HepG2 (cell line): ENCODE measurements around the gene PLCB1. TPM values are rescaled to one million over a fixed set of nuclear protein-coding genes. Genes with fewer than 3 reads are reported as not detected.
A peak's percentile ranks its signal among the peaks of the same experiment; 100 is the strongest.

ENCODE experiments used
- ATAC-seq: fragments of 200-7000 bp; cut with Tn5 transposase; 3 replicates; pipeline ENCODE4 v1.9.1; 2020; ENCODE audit warnings: mild to moderate bottlenecking, moderate library complexity
- BruUV-seq: library from RNA; stranded (reverse); fragments of 400-500 nt; replicated peaks from 2 replicates; lab custom pipeline; 2021; lab: Mats Ljungman, UMichigan
- CTCF ChIA-PET: fragments of 300-600 bp; formaldehyde crosslinking; extraction: SDS; loops from one replicate; lab custom pipeline; 2021; ENCODE audit warnings: low total read pairs, inconsistent platforms, low intra/inter-chr PET ratio; lab: Yijun Ruan, JAX
- POLR2A ChIA-PET: fragments of 350-600 bp; sonication (Branson Sonifier 250); formaldehyde crosslinking; loops from one replicate; lab custom pipeline; 2020; ENCODE audit warnings: antibody characterized with exemption, inconsistent platforms; lab: Yijun Ruan, JAX
- DNase-seq: peaks from one replicate; pipeline ENCODE4 v3.0.0-alpha.2; 2015; ENCODE audit warnings: low spot score
- FAIRE-seq: peaks from 3 replicates; lab custom pipeline; 2011; peaks lifted over from hg19 to GRCh38; lab: Jason Lieb, UNC
- H2AFZ ChIP-seq: one replicate; pipeline ENCODE4 v1.6.1; 2011; ENCODE audit warnings: low read length, inconsistent platforms
- H3K27ac ChIP-seq: fragments of 300-600 bp; 3 replicates; pipeline ENCODE4 v1.8.0; 2011; ENCODE audit warnings: mixed run types, mild to moderate bottlenecking, mixed read lengths, low read length, inconsistent platforms; ENCODE audit not compliant: insufficient read depth; ENCODE audit errors: extremely low read length
- H3K27me3 ChIP-seq, 2 experiments: fragments of 200-600 bp in 1 of 2; 2 replicates in 1 of 2; 3 replicates in 1 of 2; pipeline versions ENCODE4 v1.6.0 to v1.8.0; 2011; ENCODE audit warnings: low read length in 2 of 2, mild to moderate bottlenecking in 2 of 2, moderate library complexity in 2 of 2, inconsistent platforms in 1 of 2; ENCODE audit not compliant: insufficient read depth in 2 of 2, control insufficient read depth in 1 of 2
- H3K36me3 ChIP-seq, 2 experiments: fragments of 200-600 bp in 1 of 2; replicated peaks in 1 of 2; 2 replicates in 1 of 2; 3 replicates in 1 of 2; pipeline versions ENCODE4 v1.5.1 to v1.8.0; 2011; ENCODE audit warnings: low read length in 2 of 2, inconsistent platforms in 1 of 2; ENCODE audit not compliant: insufficient read depth in 2 of 2, control insufficient read depth in 1 of 2
- H3K4me1 ChIP-seq: 2 replicates; pipeline ENCODE4 v1.5.1; 2012; ENCODE audit warnings: low read length, inconsistent platforms; ENCODE audit not compliant: insufficient read depth
- H3K4me2 ChIP-seq: 2 replicates; pipeline ENCODE4 v1.6.0; 2011; ENCODE audit warnings: low read depth, low read length, inconsistent platforms
- H3K4me3 ChIP-seq, 3 experiments: fragments of 200-600 bp in 1 of 3; sonication (generic), shearing (Covaris generic) in 1 of 3; replicated peaks in 1 of 3; 2 replicates each; pipeline ENCODE4 v1.5.1; 2011 to 2016; ENCODE audit warnings: low read length in 3 of 3, inconsistent platforms in 2 of 3, low read depth in 2 of 3, mild to moderate bottlenecking in 2 of 3, control low read depth in 1 of 3, mixed read lengths in 1 of 3; ENCODE audit not compliant: insufficient read depth in 1 of 3
- H3K79me2 ChIP-seq: one replicate; pipeline ENCODE4 v1.6.1; 2011; ENCODE audit warnings: low read length, inconsistent platforms; ENCODE audit not compliant: insufficient read depth
- H3K9ac ChIP-seq: 2 replicates; pipeline ENCODE4 v1.6.0; 2011; ENCODE audit warnings: mild to moderate bottlenecking, low read depth, low read length, inconsistent platforms; ENCODE audit not compliant: insufficient read depth
- H3K9me3 ChIP-seq: 2 replicates; pipeline ENCODE4 v1.5.1; 2012; ENCODE audit warnings: mild to moderate bottlenecking, low read length
- H4K20me1 ChIP-seq: 2 replicates; pipeline ENCODE4 v1.6.0; 2011; ENCODE audit warnings: inconsistent platforms, mild to moderate bottlenecking, low read length, moderate library complexity; ENCODE audit not compliant: insufficient read depth
- ATF7 ChIP-seq, 2 experiments: fragments of 450-650 bp in 1 of 2; sonication (generic) in 1 of 2; formaldehyde crosslinking in 1 of 2; IDR thresholded peaks; 2 replicates each; pipeline versions ENCODE4 v1.4.0 to v1.6.1; 2016 to 2020; ENCODE audit warnings: antibody characterized with exemption in 1 of 2, mild to moderate bottlenecking in 1 of 2, missing genetic modification reagents in 1 of 2
- CCAR2 ChIP-seq: fragments of 200-400 bp; formaldehyde crosslinking; optimal IDR thresholded peaks from 2 replicates; pipeline ENCODE3; 2018; ENCODE audit warnings: low read depth, mild to moderate bottlenecking, low read length, moderate library complexity
- CEBPB ChIP-seq: IDR thresholded peaks from 2 replicates; pipeline ENCODE4 v1.6.1; 2011; ENCODE audit warnings: low read depth, low read length, improper control_type of control experiment, borderline replicate concordance
- E2F2 ChIP-seq: sonication (generic); formaldehyde crosslinking; IDR thresholded peaks from 2 replicates; pipeline ENCODE4 v1.4.0; 2020; ENCODE audit warnings: missing genetic modification reagents, borderline replicate concordance
- EP300 ChIP-seq, 3 experiments: sonication (generic) in 1 of 3; formaldehyde crosslinking in 1 of 3; IDR thresholded peaks; 2 replicates each; pipeline versions ENCODE4 v1.5.1 to v1.6.1; 2011 to 2020; ENCODE audit warnings: low read depth in 2 of 3, low read length in 2 of 3, borderline replicate concordance in 1 of 3, improper control_type of control experiment in 1 of 3, mild to moderate bottlenecking in 1 of 3, missing genetic modification reagents in 1 of 3, moderate library complexity in 1 of 3
- HOMEZ ChIP-seq: IDR thresholded peaks from 2 replicates; pipeline ENCODE4 v1.6.1; 2016; ENCODE audit warnings: low read depth
- PITX1 ChIP-seq: sonication (generic); formaldehyde crosslinking; IDR thresholded peaks from 2 replicates; pipeline ENCODE4 v1.5.1; 2020; ENCODE audit warnings: mild to moderate bottlenecking, missing genetic modification reagents
- ZNF687 ChIP-seq: sonication (generic); formaldehyde crosslinking; IDR thresholded peaks from 2 replicates; pipeline ENCODE4 v1.5.1; 2020; ENCODE audit warnings: mild to moderate bottlenecking, missing genetic modification reagents, moderate library complexity
- WGBS: methylation state at CpG from one replicate; pipeline ENCODE4 v1.1.6; 2017; ENCODE audit warnings: low lambda C conversion rate; 5-methylcytosine and 5-hydroxymethylcytosine counted together
- in situ Hi-C: cut with HindIII; loops from 2 replicates; pipeline ENCODE4 v1.10.0; 2017; ENCODE audit warnings: low pct_unique_long_range_greater_than_20kb; ENCODE audit not compliant: extremely low pct_ligation_motif_present
- intact Hi-C: fragments of 100-400 bp; cut with micrococcal nuclease; formaldehyde crosslinking; loops from one replicate; pipeline ENCODE4 v1.10.0; 2022; ENCODE audit not compliant: unreplicated experiment
- polyA plus RNA-seq, 8 experiments: library from polyadenylated mRNA; depleted of rRNA in 3 of 8; stranded (reverse) in 7 of 8; unstranded in 1 of 8; fragments of >200 nt; fragmentation: Illumina TruSeq in 4 of 8; extraction: Trizol in 4 of 8; gene quantifications; 2 replicates each; pipeline versions ENCODE4 v1.2.1 to v1.2.3, GENCODE V29; 2011 to 2016; ENCODE audit warnings: low read depth in 4 of 8, missing spikeins in 1 of 8, mixed read lengths in 1 of 8; ENCODE audit not compliant: insufficient read depth in 1 of 8
- total RNA-seq, 5 experiments: library from RNA; depleted of rRNA; stranded (reverse); fragments of >200 nt; fragmentation: Illumina TruSeq; extraction: Trizol; gene quantifications; 2 replicates each; pipeline ENCODE4 v1.2.3, GENCODE V29; 2016; ENCODE audit warnings: low read depth in 1 of 5

The PLCB1 gene
- total and polyA plus RNA-seq, 2 of the 13 experiments (the other 11 are each of a cell fraction or from before 2014, with no cell fraction given), result 42.4 to 55.9 TPM

GRCh38 chr20:8709627-8710026 lies 577.6 kb downstream of the PLCB1 start:
- H3K9ac ChIP-seq, result no peak overlapping the region
- intact Hi-C loops (no loop called here), in situ Hi-C loops (no loop called here)
- H3K27me3 ChIP-seq, result no peaks in the 10 kb centered on the region
- no peaks in the 10 kb centered on the region for H3K79me2 ChIP-seq
- 94% methylated on average over 3 of the region's 3 CpGs for WGBS
- H3K4me2 ChIP-seq, result no peak overlapping the region
- H3K27ac ChIP-seq, result no peak overlapping the region
- FAIRE-seq (no peak), ATAC-seq (no peak), DNase-seq (no peak)
- H2AFZ ChIP-seq, result no peak overlapping the region
- H3K4me3 ChIP-seq, result no peak overlapping the region
- ChIA-PET POLR2A (no interaction called here), CTCF (no interaction called here)
- no peaks in the 10 kb centered on the region for H3K9me3 ChIP-seq
- no peaks in the 10 kb centered on the region for H4K20me1 ChIP-seq
- no peaks in the 10 kb centered on the region for H3K4me1 ChIP-seq
- no TSS peak for BruUV-seq
- TF ChIP-seq PITX1 (CRISPR knock-in tag) (no peak), ATF7 (IDR thresholded peaks at IDR 0.05) (peak; percentile 72), ATF7 (CRISPR knock-in tag; IDR thresholded peaks at IDR 0.05) (no peak), E2F2 (CRISPR knock-in tag) (no peak), EP300 (IDR thresholded peaks at IDR 0.05; ENCODE audit: low read depth in 2 of 2, low read length in 2 of 2) (no peak), EP300 (CRISPR knock-in tag; IDR thresholded peaks at IDR 0.05; ENCODE audit: borderline replicate concordance) (no peak), CCAR2 (no peak), HOMEZ (no peak), CEBPB (peak; percentile 45; the same call in 1 of the 2 replicates), ZNF687 (no peak)
- H3K36me3 ChIP-seq, result peaks cover 18 to 32% of the 10 kb centered on the region in 2 experiments
